Endodermal cell (in vitro differentiated cells): ENCODE measurements around the gene NRAP. TPM values are rescaled to one million over a fixed set of nuclear protein-coding genes. Genes with fewer than 3 reads are reported as not detected.
A peak's percentile ranks its signal among the peaks of the same experiment; 100 is the strongest.

Experiments used
- DNase-seq: peaks from one replicate; pipeline ENCODE4 v3.0.0-alpha.2; 2017
- H3K27ac ChIP-seq: 2 replicates; pipeline ENCODE4 v1.5.1; 2013; ENCODE audit warnings: mild to moderate bottlenecking, low read depth, low read length, moderate library complexity
- H3K27me3 ChIP-seq: 2 replicates; pipeline ENCODE4 v1.6.1; 2013; ENCODE audit warnings: mild to moderate bottlenecking, low read length, moderate library complexity; ENCODE audit not compliant: insufficient read depth, control insufficient read depth, poor library complexity, severe bottlenecking
- H3K36me3 ChIP-seq: 2 replicates; pipeline ENCODE4 v1.7.0; 2013; ENCODE audit warnings: mild to moderate bottlenecking, low read length, moderate library complexity; ENCODE audit not compliant: control insufficient read depth, insufficient read depth
- H3K4me1 ChIP-seq: one replicate; pipeline ENCODE4 v1.7.0; 2013; ENCODE audit warnings: low read length; ENCODE audit not compliant: control insufficient read depth, insufficient read depth
- H3K4me3 ChIP-seq: 2 replicates; pipeline ENCODE4 v1.5.1; 2013; ENCODE audit warnings: mild to moderate bottlenecking, low read length, moderate library complexity
- H3K9ac ChIP-seq: 2 replicates; pipeline ENCODE4 v1.6.1; 2013; ENCODE audit warnings: mild to moderate bottlenecking, low read length, moderate library complexity; ENCODE audit not compliant: poor library complexity, severe bottlenecking; ENCODE audit errors: extremely low read depth
- H3K9me3 ChIP-seq: 2 replicates; pipeline ENCODE4 v1.6.1; 2013; ENCODE audit warnings: mild to moderate bottlenecking, low read length, moderate library complexity; ENCODE audit not compliant: control insufficient read depth
- H3K27ac Mint-ChIP-seq: 2 replicates; pipeline ENCODE4 v1.8.0; 2020; ENCODE audit warnings: mixed read lengths
- H3K27me3 Mint-ChIP-seq: 2 replicates; pipeline ENCODE4 v1.8.0; 2021; ENCODE audit warnings: mild to moderate bottlenecking, mixed read lengths; ENCODE audit not compliant: insufficient read depth
- H3K36me3 Mint-ChIP-seq: 2 replicates; pipeline ENCODE4 v1.8.0; 2020; ENCODE audit warnings: low read depth, mixed read lengths
- H3K4me1 Mint-ChIP-seq: 2 replicates; pipeline ENCODE4 v1.8.0; 2020; ENCODE audit warnings: mixed read lengths
- H3K4me3 Mint-ChIP-seq: 2 replicates; pipeline ENCODE4 v1.8.0; 2020; ENCODE audit warnings: mild to moderate bottlenecking, moderate library complexity, mixed read lengths
- H3K9me3 Mint-ChIP-seq: 2 replicates; pipeline ENCODE4 v1.8.0; 2020; ENCODE audit warnings: mild to moderate bottlenecking, mixed read lengths
- WGBS, 2 experiments: methylation state at CpG; one replicate each; pipeline versions ENCODE4 v1.1.5 to v1.1.7; 2013; ENCODE audit warnings: missing lambda C conversion rate in 2 of 2, mixed read lengths in 1 of 2; ENCODE audit not compliant: insufficient coverage in 1 of 2, insufficient read length in 1 of 2; 5-methylcytosine and 5-hydroxymethylcytosine counted together
- total RNA-seq, 2 donors: library from RNA; stranded (reverse); fragmentation: NEBNext Ultra II Directional in 1 of 2; extraction: Animal tissue kit (Norgen Biotek cat#: 25700) in 1 of 2; gene quantifications; 2 replicates in 1 of 2; 3 replicates in 1 of 2; pipeline ENCODE4 v1.2.1, GENCODE V29; 2021
- TF ChIP-seq, protein P1 (sequence below): fragments of 200-600 bp; sonication (generic); conservative IDR thresholded peaks from 2 replicates; pipeline ENCODE4 v1.5.0; 2021; ENCODE audit warnings: antibody characterized with exemption, mild to moderate bottlenecking

NRAP gene
- total RNA-seq, 2 donors from 2014 or later, result 0.09 to 0.11 TPM

- Mint-ChIP-seq H3K27ac (no peak overlapping the region), H3K9me3 (no peaks in the 10 kb centered on the region), H3K4me3 (no peak overlapping the region), H3K27me3 (peaks cover 2% of the 10 kb centered on the region), H3K36me3 (no peaks in the 10 kb centered on the region), H3K4me1 (peaks cover 16% of the 10 kb centered on the region)
- H3K27me3 ChIP-seq, result peaks cover 7% of the 10 kb centered on the region
- H3K4me1 ChIP-seq, result peaks cover under 1% of the 10 kb centered on the region
- TF ChIP-seq, protein P1, sequence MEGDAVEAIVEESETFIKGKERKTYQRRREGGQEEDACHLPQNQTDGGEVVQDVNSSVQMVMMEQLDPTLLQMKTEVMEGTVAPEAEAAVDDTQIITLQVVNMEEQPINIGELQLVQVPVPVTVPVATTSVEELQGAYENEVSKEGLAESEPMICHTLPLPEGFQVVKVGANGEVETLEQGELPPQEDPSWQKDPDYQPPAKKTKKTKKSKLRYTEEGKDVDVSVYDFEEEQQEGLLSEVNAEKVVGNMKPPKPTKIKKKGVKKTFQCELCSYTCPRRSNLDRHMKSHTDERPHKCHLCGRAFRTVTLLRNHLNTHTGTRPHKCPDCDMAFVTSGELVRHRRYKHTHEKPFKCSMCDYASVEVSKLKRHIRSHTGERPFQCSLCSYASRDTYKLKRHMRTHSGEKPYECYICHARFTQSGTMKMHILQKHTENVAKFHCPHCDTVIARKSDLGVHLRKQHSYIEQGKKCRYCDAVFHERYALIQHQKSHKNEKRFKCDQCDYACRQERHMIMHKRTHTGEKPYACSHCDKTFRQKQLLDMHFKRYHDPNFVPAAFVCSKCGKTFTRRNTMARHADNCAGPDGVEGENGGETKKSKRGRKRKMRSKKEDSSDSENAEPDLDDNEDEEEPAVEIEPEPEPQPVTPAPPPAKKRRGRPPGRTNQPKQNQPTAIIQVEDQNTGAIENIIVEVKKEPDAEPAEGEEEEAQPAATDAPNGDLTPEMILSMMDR, result no peak
- no peaks in the 10 kb centered on the region for H3K9me3 ChIP-seq
- 93 to 95% methylated on average over 11 to 13 of the region's 13 CpGs for WGBS, 2 experiments
- H3K4me3 ChIP-seq, result no peak overlapping the region
- no peak overlapping the region for H3K9ac ChIP-seq
- no peaks in the 10 kb centered on the region for H3K36me3 ChIP-seq
- DNase-seq, result no peak
- H3K27ac ChIP-seq, result no peak overlapping the region
Observed at GRCh38 chr10:113603057-113603777, 60.6 kb downstream of the NRAP start.

DNA sequence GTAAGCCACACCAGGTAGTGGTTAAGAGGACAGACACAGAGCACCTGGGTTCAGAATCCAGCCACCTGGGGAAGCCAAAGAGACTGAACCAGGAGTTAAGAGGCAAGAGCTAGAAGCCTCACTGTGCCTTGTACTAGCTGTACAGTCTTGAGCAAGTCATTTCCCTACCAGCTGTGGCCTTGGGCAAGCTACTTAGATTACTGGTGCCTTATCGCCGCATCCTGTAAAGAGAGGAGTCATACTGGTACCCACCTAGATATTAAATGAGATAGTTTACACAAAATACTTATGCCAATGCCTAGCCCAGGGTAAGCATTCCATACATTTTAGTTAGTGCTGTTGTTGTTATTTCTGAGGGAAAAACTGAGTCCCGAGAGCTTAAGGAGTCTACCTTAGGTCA is 63.3 kb downstream of the NRAP start:
- Histone ChIP-seq H3K27me3 (peaks cover 24% of the 10 kb centered on the region), H3K9me3 (no peaks in the 10 kb centered on the region), H3K27ac (no peak overlapping the region), H3K9ac (no peak overlapping the region), H3K4me1 (no peaks in the 10 kb centered on the region), H3K4me3 (no peak overlapping the region), H3K36me3 (no peaks in the 10 kb centered on the region)
- H3K4me1 Mint-ChIP-seq, result peaks cover 8% of the 10 kb centered on the region
- WGBS, 2 experiments, result 95 to 100% methylated on average over 3 of the region's 3 CpGs
- no peaks in the 10 kb centered on the region for H3K36me3 Mint-ChIP-seq
- H3K9me3 Mint-ChIP-seq, result no peaks in the 10 kb centered on the region
- TF ChIP-seq, protein P1, result no peak
- no peak for DNase-seq
- H3K27ac Mint-ChIP-seq, result no peak overlapping the region
- H3K4me3 Mint-ChIP-seq, result no peak overlapping the region
- peaks cover 11% of the 10 kb centered on the region for H3K27me3 Mint-ChIP-seq

GRCh38 chr10:113594652-113595051 is 69.2 kb downstream of the NRAP start:
- no peaks in the 10 kb centered on the region for H3K36me3 Mint-ChIP-seq
- peaks cover 5% of the 10 kb centered on the region for H3K4me1 ChIP-seq
- no peak overlapping the region for H3K27ac Mint-ChIP-seq
- H3K9me3 Mint-ChIP-seq, result no peaks in the 10 kb centered on the region
- H3K36me3 ChIP-seq, result no peaks in the 10 kb centered on the region
- peak overlapping the region; percentile 68 for H3K27ac ChIP-seq
- no peak overlapping the region for H3K4me3 ChIP-seq
- no peak overlapping the region for H3K9ac ChIP-seq
- no peak for DNase-seq
- TF ChIP-seq, protein P1, result no peak
- peaks cover 24% of the 10 kb centered on the region for H3K27me3 ChIP-seq
- peaks cover 5% of the 10 kb centered on the region for H3K4me1 Mint-ChIP-seq
- no peak overlapping the region for H3K4me3 Mint-ChIP-seq
- WGBS, 2 experiments, result 65 to 87% methylated on average over 9 to 13 of the region's 13 CpGs
- peaks cover 19% of the 10 kb centered on the region for H3K27me3 Mint-ChIP-seq
- H3K9me3 ChIP-seq, result no peaks in the 10 kb centered on the region
